ENCODE data around the gene ARL9.

- no peak for TF ChIP-seq ZNF239 (CRISPR knock-in tag; IDR thresholded peaks at IDR 0.05)
- no peak for TF ChIP-seq CTCF (IDR thresholded peaks at IDR 0.05 in 2 of 3, conservative IDR thresholded peaks at IDR 0.05 in 1 of 3; ENCODE audit: insufficient read depth in 2 of 3, low read depth in 1 of 3, low read length in 3 of 3)
- no peak for TF ChIP-seq ZNF449 (CRISPR knock-in tag; IDR thresholded peaks at IDR 0.05)
- TF ChIP-seq ZNF740 (CRISPR knock-in tag; IDR thresholded peaks at IDR 0.05): no peak
- no peak for TF ChIP-seq ZNF740 (tag; IDR thresholded peaks at IDR 0.05)
Observed at GRCh38 chr4:56532239-56532638, 26.6 kb downstream of the ARL9 start.

Measured in K562 (cell line).